Measurements from ENCODE around the gene CUL2. TPM values are rescaled to one million over a fixed set of nuclear protein-coding genes. Genes with fewer than 3 reads are reported as not detected.

CUL2 gene
- total RNA-seq, 2 experiments from 2014 or later = 30.1 to 32.4 TPM

GRCh38 chr10:35129185-35129674 lies 39.1 kb upstream of the CUL2 start:
- H3K27ac Mint-ChIP-seq = peak overlapping the region; percentile 93
- intact Hi-C loops (cut with DNase I, micrococcal nuclease) = loop anchor here (5.0 to 10.0 kb wide), 3 partner anchors 37 to 316 kb away; partner anchors contain the start of genes CCNY (in 1 of the 2) and CUL2 (in 1 of the 2)
- H3K4me1 Mint-ChIP-seq (ENCODE audit: low read depth) = peaks cover 69% of the 10 kb centered on the region
- H3K27me3 ChIP-seq (ENCODE audit: control insufficient read depth in 1 of 2, insufficient read depth in 2 of 2, low read length in 2 of 2) = no peaks in the 10 kb centered on the region
- H3K4me1 ChIP-seq (ENCODE audit: insufficient read depth, low read length) = peaks cover 35% of the 10 kb centered on the region
- H3K4me3 ChIP-seq (ENCODE audit: low read length) = no peak overlapping the region
- peak overlapping the region; percentile 81 for H3K4me3 Mint-ChIP-seq
- H3K9me3 ChIP-seq (ENCODE audit: control insufficient read depth in 1 of 2, insufficient read depth in 1 of 2, low read length in 2 of 2) = no peaks in the 10 kb centered on the region
- H3K9me3 Mint-ChIP-seq = no peaks in the 10 kb centered on the region
- CTCF ChIA-PET = interaction anchor here (1.2 kb wide), 1 partner anchor 67 kb away, joined by 8 read pairs; no protein-coding TSS in a partner anchor
- no peaks in the 10 kb centered on the region for H3K27me3 Mint-ChIP-seq
- no peak overlapping the region for H3K27ac ChIP-seq (ENCODE audit: low read depth in 1 of 2, low read length in 2 of 2)
- peaks cover 21% of the 10 kb centered on the region for H3K36me3 Mint-ChIP-seq (ENCODE audit: low read depth)
- no peaks in the 10 kb centered on the region for H3K36me3 ChIP-seq (ENCODE audit: insufficient read depth, low read length)
- DNase-seq (no peak), ATAC-seq (ENCODE audit: poor library complexity) (no peak)
- POLR2A ChIA-PET = interaction anchor here (1.7 kb wide), 1 partner anchor 67 kb away, joined by 8 read pairs; no protein-coding TSS in a partner anchor
- no peak for TF ChIP-seq CTCF (IDR thresholded peaks at IDR 0.05)

- POLR2A ChIA-PET = interaction anchor here (0.5 to 4.4 kb wide), 17 partner anchors 10 to 321 kb away, joined by 3 to 217 read pairs (median 5); partner anchors contain the start of gene CUL2
Measured at GRCh38 chr10:35127289-35127891, 37.2 kb upstream of the CUL2 start.

More at GRCh38 chr10:35127289-35127891, 37.2 kb upstream of the CUL2 start:
- Histone ChIP-seq H3K27me3 (ENCODE audit: control insufficient read depth in 1 of 2, insufficient read depth in 2 of 2, low read length in 2 of 2) (no peaks in the 10 kb centered on the region), H3K4me3 (ENCODE audit: low read length) (peak overlapping the region; percentile 62), H3K36me3 (ENCODE audit: insufficient read depth, low read length) (no peaks in the 10 kb centered on the region), H3K4me1 (ENCODE audit: insufficient read depth, low read length) (peaks cover 29% of the 10 kb centered on the region), H3K9me3 (ENCODE audit: control insufficient read depth in 1 of 2, insufficient read depth in 1 of 2, low read length in 2 of 2) (no peaks in the 10 kb centered on the region), H3K27ac (ENCODE audit: low read depth in 1 of 2, low read length in 2 of 2) (peak overlapping the region; percentile 96 to 99)
- Mint-ChIP-seq H3K27ac (peak overlapping the region; percentile 93), H3K27me3 (no peaks in the 10 kb centered on the region), H3K36me3 (ENCODE audit: low read depth) (peaks cover 21% of the 10 kb centered on the region), H3K9me3 (no peaks in the 10 kb centered on the region), H3K4me1 (ENCODE audit: low read depth) (peaks cover 54% of the 10 kb centered on the region), H3K4me3 (peak overlapping the region; percentile 98)
- DNase-seq (peak; percentile 33 to 80 (median 58)), ATAC-seq (ENCODE audit: poor library complexity) (peak; percentile 0)
- intact Hi-C loops (cut with DNase I, micrococcal nuclease) = loop anchor here (1.0 to 10.0 kb wide), 5 partner anchors 35 to 317 kb away; partner anchors contain the start of genes CCNY (in 1 of the 2) and CUL2 (in 1 of the 2)
- CTCF ChIA-PET = interaction anchor here (0.7 to 5.5 kb wide), 10 partner anchors 8 to 97 kb away, joined by 3 to 102 read pairs (median 4); partner anchors contain the start of gene CUL2
- TF ChIP-seq CTCF (IDR thresholded peaks at IDR 0.05) = no peak
